ENCODE results near the gene KANK4. TPM values are rescaled to one million over a fixed set of nuclear protein-coding genes. Genes with fewer than 3 reads are reported as not detected.

The KANK4 gene
- total RNA-seq, 1 experiment from 2014 or later: 0.80 TPM

DNA sequence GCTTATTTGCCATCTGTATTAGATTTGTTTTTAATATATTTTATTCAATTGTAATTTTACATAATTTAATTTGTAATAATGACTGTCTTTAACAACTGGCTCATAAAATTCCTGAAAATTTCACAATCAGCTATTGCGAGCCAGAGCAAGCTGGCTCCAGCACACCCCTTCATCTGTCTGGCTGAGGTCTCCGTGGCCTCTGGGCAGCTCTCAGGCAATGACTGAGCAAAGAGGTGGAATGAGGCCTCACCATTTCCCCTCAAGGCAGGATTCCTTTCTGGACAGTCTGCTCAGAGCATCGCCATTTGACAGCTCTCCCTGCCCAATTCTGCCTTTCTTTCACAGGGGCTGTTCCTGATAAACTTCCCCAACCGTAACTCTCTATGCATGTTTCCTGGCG lies 5.8 kb upstream of the KANK4 start:
- DNase-seq: no peak
- no peaks in the 10 kb centered on the region for H3K36me3 ChIP-seq (replicated peaks; ENCODE audit: control insufficient read depth, insufficient read depth, low read length)
- H3K4me3 ChIP-seq (ENCODE audit: insufficient read depth, low read depth, low read length): no peak overlapping the region
- peaks cover 13% of the 10 kb centered on the region for H3K27me3 ChIP-seq (ENCODE audit: control insufficient read depth, insufficient read depth, low read length)

DNA sequence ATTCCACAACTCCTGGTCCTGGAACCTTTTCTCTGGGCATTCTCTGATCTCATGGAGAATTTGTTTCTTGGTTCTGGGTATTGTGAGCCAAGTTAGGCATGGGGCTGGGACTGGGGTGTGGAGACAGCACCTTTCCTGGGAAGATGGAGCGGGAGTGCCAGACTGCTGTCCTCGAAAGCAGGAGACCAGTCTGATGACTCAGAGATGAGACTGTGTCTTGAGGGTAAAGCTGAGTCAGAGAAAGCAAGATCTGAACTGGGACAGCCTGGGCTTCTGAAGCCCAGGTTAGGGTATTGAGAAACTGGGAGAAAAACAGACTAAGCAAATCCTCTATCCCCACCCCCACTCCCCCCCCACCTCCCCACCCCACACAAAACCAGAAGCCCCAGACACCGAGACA lies 2.2 kb upstream of the KANK4 start:
- H3K27me3 ChIP-seq (ENCODE audit: control insufficient read depth, insufficient read depth, low read length): peaks cover 48% of the 10 kb centered on the region
- H3K36me3 ChIP-seq (replicated peaks; ENCODE audit: control insufficient read depth, insufficient read depth, low read length): no peaks in the 10 kb centered on the region
- no peak overlapping the region for H3K4me3 ChIP-seq (ENCODE audit: insufficient read depth, low read depth, low read length)
- no peak for DNase-seq

DNA sequence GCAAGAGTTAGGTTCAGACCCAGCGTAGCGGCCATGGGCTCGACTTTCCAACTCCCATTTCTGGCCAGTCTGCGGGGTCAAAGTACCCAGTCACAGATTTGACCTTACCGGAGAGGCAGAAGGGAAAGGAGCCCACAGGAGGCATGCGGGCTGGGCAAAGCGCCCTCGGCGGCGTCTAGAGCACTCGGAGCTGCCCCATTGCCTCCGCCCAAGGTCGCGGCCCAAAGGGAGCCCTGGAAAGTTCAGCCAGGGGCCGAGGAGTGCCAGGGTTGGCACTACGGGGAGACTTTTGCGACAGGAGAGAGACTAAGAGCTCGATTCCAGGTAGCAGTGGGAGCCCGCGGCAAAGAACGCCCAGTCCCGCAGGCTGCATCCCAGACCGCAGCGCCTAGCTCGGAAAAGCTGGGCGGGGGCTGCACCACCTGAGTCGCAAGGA lies 896 bp downstream of the KANK4 start:
- Histone ChIP-seq H3K27me3 (ENCODE audit: control insufficient read depth, insufficient read depth, low read length) (peaks cover 56% of the 10 kb centered on the region), H3K4me3 (ENCODE audit: insufficient read depth, low read depth, low read length) (peak overlapping the region; percentile 79), H3K36me3 (replicated peaks; ENCODE audit: control insufficient read depth, insufficient read depth, low read length) (no peaks in the 10 kb centered on the region)
- DNase-seq: no peak

DNA sequence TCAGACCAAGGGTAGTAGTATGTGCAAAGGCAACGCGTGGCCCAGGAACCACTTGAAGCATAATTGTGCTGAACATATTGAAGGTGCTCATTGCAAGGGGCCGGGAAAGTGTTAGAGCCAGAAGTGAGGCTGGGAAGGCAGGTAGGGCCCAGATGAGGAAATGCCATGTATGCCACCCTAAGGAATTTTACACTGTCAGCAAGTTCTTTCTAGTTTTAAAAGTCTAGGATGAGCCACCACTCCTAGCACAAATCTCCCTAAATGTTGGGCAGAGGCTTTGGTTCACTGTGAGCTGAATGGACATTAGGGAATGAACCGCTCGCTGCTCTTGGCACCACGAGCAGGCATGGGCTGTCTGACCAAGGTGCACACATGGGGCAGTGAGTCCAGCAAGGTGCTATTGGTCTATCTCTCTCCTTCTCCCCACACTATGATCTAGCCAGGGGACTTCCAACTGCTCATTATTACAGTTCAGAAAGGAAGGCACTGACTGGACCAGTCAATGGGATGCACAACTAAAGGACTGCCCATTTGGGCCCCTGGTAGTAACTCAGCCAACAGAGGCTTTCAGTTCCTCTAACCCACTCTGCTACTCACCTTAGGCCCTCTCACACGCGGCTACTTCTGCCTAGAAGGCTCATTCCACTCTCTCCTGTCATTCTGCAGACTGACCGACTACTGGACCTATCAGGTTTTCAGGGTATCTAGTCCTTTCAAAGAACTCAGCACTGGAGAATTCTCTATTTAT lies 2.0 kb downstream of the KANK4 start:
- Histone ChIP-seq H3K4me3 (ENCODE audit: insufficient read depth, low read depth, low read length) (no peak overlapping the region), H3K36me3 (replicated peaks; ENCODE audit: control insufficient read depth, insufficient read depth, low read length) (no peaks in the 10 kb centered on the region), H3K27me3 (ENCODE audit: control insufficient read depth, insufficient read depth, low read length) (peaks cover 58% of the 10 kb centered on the region)
- no peak for DNase-seq

DNA sequence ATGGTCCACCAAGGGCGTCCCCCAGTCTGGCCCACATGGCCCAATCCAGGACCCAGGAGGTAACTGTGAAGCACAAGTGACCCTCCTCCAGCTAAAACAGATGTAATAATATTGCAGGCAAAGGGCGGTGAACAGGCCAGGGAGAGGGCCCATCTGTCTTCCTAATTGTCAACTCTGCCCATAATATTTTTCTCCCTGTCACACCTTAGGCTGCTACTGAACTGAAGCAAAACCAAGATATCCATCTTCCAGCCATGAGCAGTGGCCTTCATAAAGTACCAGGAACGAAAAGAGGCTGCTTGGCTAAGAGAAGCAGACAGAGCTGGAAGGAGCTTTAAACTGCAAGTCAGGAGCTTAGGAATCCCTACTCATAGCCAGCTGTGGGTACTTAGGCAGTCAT lies 3.1 kb downstream of the KANK4 start:
- H3K4me3 ChIP-seq (ENCODE audit: insufficient read depth, low read depth, low read length): no peak overlapping the region
- H3K36me3 ChIP-seq (replicated peaks; ENCODE audit: control insufficient read depth, insufficient read depth, low read length): no peaks in the 10 kb centered on the region
- H3K27me3 ChIP-seq (ENCODE audit: control insufficient read depth, insufficient read depth, low read length): peaks cover 52% of the 10 kb centered on the region
- no peak for DNase-seq

DNA sequence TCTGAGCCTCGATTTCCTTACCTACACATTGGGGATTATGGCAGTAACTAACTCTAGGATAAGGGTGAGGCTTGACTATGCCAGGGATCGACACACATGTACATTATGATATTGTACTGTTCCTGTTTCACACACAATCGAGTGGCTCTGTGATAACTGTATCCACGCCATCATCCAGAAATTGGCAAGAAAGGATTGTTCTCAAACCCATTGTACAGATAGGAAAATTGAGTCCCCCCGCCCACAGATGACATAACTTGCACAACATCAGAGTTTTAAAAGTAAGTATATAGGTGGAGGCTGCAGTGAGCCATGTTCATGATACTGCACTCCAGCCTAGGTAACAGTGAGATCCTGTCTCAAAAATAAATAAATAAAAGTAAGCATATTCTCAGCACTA lies 3.8 kb downstream of the KANK4 start:
- peaks cover 51% of the 10 kb centered on the region for H3K27me3 ChIP-seq (ENCODE audit: control insufficient read depth, insufficient read depth, low read length)

DNA sequence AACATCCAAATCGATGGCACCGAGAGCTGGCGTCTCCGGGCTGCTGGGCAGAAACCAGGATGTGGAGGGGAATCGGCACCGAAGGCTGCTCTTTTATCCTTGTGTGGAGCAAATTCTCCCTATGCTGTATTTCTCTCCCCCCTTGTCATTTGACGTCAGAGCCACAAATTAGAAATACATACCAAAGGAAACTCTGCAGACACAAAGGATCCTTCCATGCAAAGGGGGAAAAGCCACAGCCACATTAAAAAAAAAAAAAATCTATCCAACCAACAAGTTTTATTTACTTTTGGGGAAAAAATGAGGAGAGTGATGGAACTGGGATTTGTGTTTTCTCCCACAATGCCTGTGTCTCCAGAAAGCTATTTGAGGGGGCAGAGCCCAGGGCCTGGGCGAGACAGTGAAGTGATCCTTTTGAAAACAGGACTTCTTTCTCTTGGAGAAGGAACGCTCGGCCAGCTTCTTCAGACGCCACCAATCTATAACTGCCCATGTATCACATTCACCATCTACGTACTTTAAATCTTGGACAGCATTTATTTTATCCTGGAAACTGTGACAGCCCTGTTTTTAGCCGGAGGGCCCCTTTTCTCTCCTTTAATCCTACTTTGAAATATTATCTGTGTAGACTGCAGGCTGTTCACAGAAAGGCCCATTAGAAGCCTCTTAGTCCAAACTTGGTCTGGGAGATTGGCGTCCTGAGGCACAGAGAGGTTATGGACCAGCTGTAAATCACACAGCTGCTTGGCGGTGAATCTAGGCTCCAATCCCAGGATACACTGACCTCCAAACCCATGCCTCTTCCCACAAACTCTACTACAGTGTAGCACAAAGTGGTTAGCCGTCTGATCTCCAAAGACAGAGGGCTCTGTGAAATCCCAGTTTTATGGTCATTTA lies 4.5 kb downstream of the KANK4 start:
- H3K27me3 ChIP-seq (ENCODE audit: control insufficient read depth, insufficient read depth, low read length): peaks cover 46% of the 10 kb centered on the region
- no peak for DNase-seq

More for the DNA sequence above, 3.8 kb downstream of the KANK4 start:
- DNase-seq: no peak
- Histone ChIP-seq H3K4me3 (ENCODE audit: insufficient read depth, low read depth, low read length) (no peak overlapping the region), H3K36me3 (replicated peaks; ENCODE audit: control insufficient read depth, insufficient read depth, low read length) (no peaks in the 10 kb centered on the region)

DNA sequence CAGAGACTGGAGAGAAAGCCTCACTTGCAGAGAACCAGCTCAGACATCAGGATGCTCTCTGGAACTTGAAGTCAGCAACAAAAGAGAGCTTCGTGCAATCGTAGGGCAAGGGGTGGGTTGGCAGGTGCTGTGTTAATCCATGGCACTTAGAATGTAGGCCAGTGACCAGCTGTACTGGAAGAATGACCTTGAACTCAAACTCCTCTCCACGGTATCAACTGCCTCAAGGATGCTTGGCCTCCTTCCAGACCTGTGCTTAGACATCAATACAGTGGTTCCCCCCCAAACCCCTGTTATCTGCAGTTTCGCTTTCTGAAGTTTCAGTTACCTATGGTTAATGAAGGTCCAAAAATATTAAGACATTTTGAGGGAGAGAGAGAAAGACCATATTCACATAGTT lies 6.5 kb downstream of the KANK4 start:
- no peak for DNase-seq

More for the DNA sequence above, 4.5 kb downstream of the KANK4 start:
- no peaks in the 10 kb centered on the region for H3K36me3 ChIP-seq (replicated peaks; ENCODE audit: control insufficient read depth, insufficient read depth, low read length)
- no peak overlapping the region for H3K4me3 ChIP-seq (ENCODE audit: insufficient read depth, low read depth, low read length)

DNA sequence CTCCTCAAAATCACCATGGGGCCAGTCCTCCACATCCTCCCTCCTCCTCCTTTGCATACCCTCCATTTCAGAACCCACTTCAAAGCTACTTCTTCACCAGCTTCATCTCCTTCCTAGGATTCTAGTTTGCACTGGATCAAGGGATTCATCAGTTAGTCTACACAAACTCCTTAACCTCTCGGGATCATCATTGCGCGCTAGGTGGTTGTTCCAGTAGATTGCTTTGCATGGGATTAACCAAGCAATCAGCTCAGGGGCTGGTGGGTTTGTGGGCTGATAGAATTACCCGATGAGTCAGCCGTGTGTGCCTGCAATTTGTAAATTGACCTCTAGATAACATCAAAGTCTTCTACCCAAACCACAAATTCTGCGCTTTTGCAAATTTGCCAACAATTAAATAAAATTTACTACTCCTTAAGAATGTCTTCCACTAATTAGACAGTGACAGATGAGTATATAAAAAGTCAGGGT lies 7.7 kb downstream of the KANK4 start:
- Histone ChIP-seq H3K27me3 (ENCODE audit: control insufficient read depth, insufficient read depth, low read length) (peaks cover 14% of the 10 kb centered on the region), H3K36me3 (replicated peaks; ENCODE audit: control insufficient read depth, insufficient read depth, low read length) (no peaks in the 10 kb centered on the region), H3K4me3 (ENCODE audit: insufficient read depth, low read depth, low read length) (no peak overlapping the region)
- peak; percentile 48 for DNase-seq

More for the DNA sequence above, 6.5 kb downstream of the KANK4 start:
- no peaks in the 10 kb centered on the region for H3K36me3 ChIP-seq (replicated peaks; ENCODE audit: control insufficient read depth, insufficient read depth, low read length)
- H3K27me3 ChIP-seq (ENCODE audit: control insufficient read depth, insufficient read depth, low read length): peaks cover 26% of the 10 kb centered on the region
- H3K4me3 ChIP-seq (ENCODE audit: insufficient read depth, low read depth, low read length): no peak overlapping the region

DNA sequence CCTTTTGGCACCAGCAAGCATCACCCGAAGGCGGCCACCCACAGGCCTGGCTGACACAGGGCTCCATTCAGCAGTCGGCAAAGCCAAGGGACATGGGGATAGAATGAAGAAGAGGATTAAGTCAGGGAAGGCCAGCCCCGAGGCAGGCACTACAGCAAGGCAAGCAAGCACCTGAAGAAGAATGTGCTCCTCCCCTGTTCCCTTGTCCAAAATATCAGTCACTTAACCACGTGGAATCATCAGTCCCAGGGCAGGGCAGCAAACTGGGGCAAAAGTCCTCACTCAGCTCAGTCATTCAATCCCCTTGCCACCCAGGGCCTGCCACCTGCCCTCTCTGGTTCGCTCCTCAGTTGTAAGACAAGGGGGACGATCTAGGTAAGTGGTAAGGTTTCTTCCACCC lies 9.3 kb downstream of the KANK4 start:
- no peak for DNase-seq
- Histone ChIP-seq H3K36me3 (replicated peaks; ENCODE audit: control insufficient read depth, insufficient read depth, low read length) (no peaks in the 10 kb centered on the region), H3K4me3 (ENCODE audit: insufficient read depth, low read depth, low read length) (no peak overlapping the region), H3K27me3 (ENCODE audit: control insufficient read depth, insufficient read depth, low read length) (peaks cover 6% of the 10 kb centered on the region; the same call in 1 of the 2 replicates)

DNA sequence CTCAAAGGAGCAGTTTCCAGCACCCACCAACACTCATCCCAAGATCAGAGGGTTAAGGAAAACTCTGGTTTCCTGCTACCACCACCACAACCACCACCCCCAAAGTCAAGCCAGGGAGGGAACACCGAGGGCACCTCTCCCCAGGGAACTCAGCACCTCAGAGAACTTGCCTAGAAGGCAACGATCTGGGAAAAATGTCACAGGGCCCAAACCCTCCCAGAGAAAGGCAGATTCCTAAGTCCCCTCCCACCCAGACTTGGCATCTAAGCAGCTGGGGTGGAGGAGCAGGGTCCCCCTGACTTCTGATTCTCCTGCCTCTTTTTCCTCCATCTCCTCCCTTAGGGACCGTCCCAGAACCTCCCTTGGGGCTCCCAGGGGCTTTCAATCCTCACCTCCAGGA lies 10.6 kb downstream of the KANK4 start:
- H3K4me3 ChIP-seq (ENCODE audit: insufficient read depth, low read depth, low read length): no peak overlapping the region
- H3K36me3 ChIP-seq (replicated peaks; ENCODE audit: control insufficient read depth, insufficient read depth, low read length): no peaks in the 10 kb centered on the region
- peaks cover 6% of the 10 kb centered on the region; the same call in 1 of the 2 replicates for H3K27me3 ChIP-seq (ENCODE audit: control insufficient read depth, insufficient read depth, low read length)
- no peak for DNase-seq

DNA sequence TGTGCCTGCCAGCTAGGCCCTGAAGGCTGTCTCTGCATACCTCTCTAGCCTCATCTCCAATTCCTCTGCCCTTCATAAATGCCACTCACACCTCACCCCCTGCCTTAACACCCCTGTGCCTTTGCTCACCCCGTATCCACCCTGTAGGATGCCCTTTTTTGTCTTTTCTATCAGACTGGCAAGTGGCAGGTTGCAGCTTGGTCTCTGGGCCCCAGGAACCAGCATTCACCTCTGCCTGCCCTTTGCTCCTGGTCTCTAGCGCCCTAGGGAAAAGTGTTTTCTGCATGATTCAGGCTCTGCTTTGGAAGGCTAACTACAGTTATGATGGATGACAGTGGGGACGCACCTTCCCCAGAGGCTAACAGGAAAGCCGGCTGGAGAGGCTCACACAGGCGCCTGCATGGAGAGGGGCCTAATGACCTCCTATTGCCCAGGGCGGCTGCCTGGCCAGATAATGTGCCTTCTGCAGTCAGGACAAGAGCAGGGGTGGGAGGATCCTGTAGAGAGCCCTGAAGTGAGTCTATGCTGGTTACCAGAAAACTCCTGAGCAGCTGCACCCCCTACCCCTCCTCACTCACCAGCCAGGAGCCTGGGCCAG lies 11.2 kb downstream of the KANK4 start:
- no peak overlapping the region for H3K4me3 ChIP-seq (ENCODE audit: insufficient read depth, low read depth, low read length)
- no peak for DNase-seq
- peaks cover 6% of the 10 kb centered on the region; the same call in 1 of the 2 replicates for H3K27me3 ChIP-seq (ENCODE audit: control insufficient read depth, insufficient read depth, low read length)
- no peaks in the 10 kb centered on the region for H3K36me3 ChIP-seq (replicated peaks; ENCODE audit: control insufficient read depth, insufficient read depth, low read length)

DNA sequence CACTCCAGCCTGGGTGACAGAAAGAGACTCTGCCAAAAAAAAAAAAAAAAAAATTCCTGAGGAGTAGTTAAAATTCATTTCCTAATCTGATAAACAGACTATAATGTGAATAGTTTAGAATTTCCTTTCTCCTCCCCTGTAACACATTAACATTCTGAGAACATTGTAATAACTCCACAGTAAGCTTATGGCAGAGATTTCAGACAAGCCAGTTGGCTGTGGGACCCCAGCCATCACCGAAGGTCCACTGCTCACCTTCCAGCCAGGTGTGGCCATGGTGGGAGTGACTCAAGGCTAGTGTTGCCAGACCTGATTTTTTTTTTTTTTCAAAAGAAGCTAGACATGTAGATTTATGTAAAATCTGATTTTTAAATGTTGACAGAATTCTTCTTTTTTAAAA lies 11.8 kb downstream of the KANK4 start:
- peaks cover 7% of the 10 kb centered on the region; the same call in 1 of the 2 replicates for H3K27me3 ChIP-seq (ENCODE audit: control insufficient read depth, insufficient read depth, low read length)
- DNase-seq: no peak
- no peak overlapping the region for H3K4me3 ChIP-seq (ENCODE audit: insufficient read depth, low read depth, low read length)
- no peaks in the 10 kb centered on the region for H3K36me3 ChIP-seq (replicated peaks; ENCODE audit: control insufficient read depth, insufficient read depth, low read length)

DNA sequence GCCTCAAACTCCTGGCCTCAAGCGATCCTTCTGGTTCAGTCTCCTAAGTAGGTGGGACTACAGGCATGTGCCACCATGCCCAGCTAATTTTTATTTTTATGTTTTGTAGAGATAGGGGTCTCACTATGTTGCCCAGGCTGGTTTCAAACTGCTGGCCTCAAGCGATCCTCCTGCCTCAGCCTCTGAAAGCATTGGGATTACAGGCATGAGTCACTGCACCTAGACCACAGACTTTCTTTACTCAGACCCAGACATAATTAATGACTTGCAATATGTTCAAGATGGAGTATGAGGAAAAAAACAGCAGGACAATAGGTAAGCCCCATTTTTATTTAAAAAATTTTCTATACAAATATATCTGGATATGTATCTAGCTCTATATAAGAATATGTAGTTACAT lies 13.2 kb downstream of the KANK4 start:
- Histone ChIP-seq H3K4me3 (ENCODE audit: insufficient read depth, low read depth, low read length) (no peak overlapping the region), H3K27me3 (ENCODE audit: control insufficient read depth, insufficient read depth, low read length) (peaks cover 11% of the 10 kb centered on the region), H3K36me3 (replicated peaks; ENCODE audit: control insufficient read depth, insufficient read depth, low read length) (no peaks in the 10 kb centered on the region)
- no peak for DNase-seq
